Astrocyte (in vitro differentiated cells and primary cell): ENCODE results near the gene CNGA4. TPM values are rescaled to one million over a fixed set of nuclear protein-coding genes. Genes with fewer than 3 reads are reported as not detected.

ENCODE experiments used
- DNase-seq: peaks from one replicate; pipeline ENCODE4 v3.0.0-alpha.2; 2010; ENCODE audit warnings: low read depth
- FAIRE-seq: peaks from 2 replicates; lab custom pipeline; 2011; peaks lifted over from hg19 to GRCh38; lab: Jason Lieb, UNC
- H2AFZ ChIP-seq: 2 replicates; pipeline ENCODE4 v1.6.0; 2012; ENCODE audit warnings: low read depth, low read length, inconsistent platforms
- H3K27ac ChIP-seq: 2 replicates; pipeline ENCODE4 v1.5.1; 2011; ENCODE audit warnings: low read depth, low read length, inconsistent platforms
- H3K27me3 ChIP-seq: 2 replicates; pipeline ENCODE4 v1.6.0; 2011; ENCODE audit warnings: low read length, inconsistent platforms; ENCODE audit not compliant: insufficient read depth
- H3K36me3 ChIP-seq: 2 replicates; pipeline ENCODE4 v1.5.1; 2011; ENCODE audit warnings: low read length, inconsistent platforms; ENCODE audit not compliant: insufficient read depth
- H3K4me1 ChIP-seq: 2 replicates; pipeline ENCODE4 v1.5.1; 2011; ENCODE audit warnings: low read length, inconsistent platforms; ENCODE audit not compliant: insufficient read depth
- H3K4me2 ChIP-seq: 2 replicates; pipeline ENCODE4 v1.6.0; 2012; ENCODE audit warnings: low read length, inconsistent platforms
- H3K4me3 ChIP-seq: 2 replicates; pipeline ENCODE4 v1.5.1; 2011; ENCODE audit warnings: low read depth, mild to moderate bottlenecking, low read length, inconsistent platforms; ENCODE audit not compliant: insufficient read depth
- H3K79me2 ChIP-seq: 2 replicates; pipeline ENCODE4 v1.6.0; 2012; ENCODE audit warnings: mild to moderate bottlenecking, low read length, inconsistent platforms; ENCODE audit not compliant: insufficient read depth
- H3K9ac ChIP-seq: 2 replicates; pipeline ENCODE4 v1.6.0; 2012; ENCODE audit warnings: mild to moderate bottlenecking, low read length, inconsistent platforms
- H3K9me3 ChIP-seq: 2 replicates; pipeline ENCODE4 v1.5.1; 2012; ENCODE audit warnings: low read depth, mild to moderate bottlenecking, low read length, inconsistent platforms; ENCODE audit not compliant: insufficient read depth
- H4K20me1 ChIP-seq: 2 replicates; pipeline ENCODE4 v1.6.0; 2012; ENCODE audit warnings: low read length, inconsistent platforms; ENCODE audit not compliant: insufficient read depth
- H3K27ac Mint-ChIP-seq: one replicate; pipeline ENCODE4 v1.8.0; 2021; ENCODE audit warnings: mild to moderate bottlenecking, mixed read lengths; ENCODE audit not compliant: unreplicated experiment
- H3K27me3 Mint-ChIP-seq: one replicate; pipeline ENCODE4 v1.8.0; 2021; ENCODE audit warnings: low read depth, mixed read lengths; ENCODE audit not compliant: unreplicated experiment
- H3K36me3 Mint-ChIP-seq: one replicate; pipeline ENCODE4 v1.8.0; 2021; ENCODE audit warnings: low read depth, mixed read lengths; ENCODE audit not compliant: unreplicated experiment
- H3K4me1 Mint-ChIP-seq: one replicate; pipeline ENCODE4 v1.8.0; 2021; ENCODE audit warnings: low read depth, mixed read lengths; ENCODE audit not compliant: unreplicated experiment
- H3K4me3 Mint-ChIP-seq: one replicate; pipeline ENCODE4 v1.8.0; 2021; ENCODE audit warnings: mild to moderate bottlenecking, moderate library complexity, mixed read lengths; ENCODE audit not compliant: unreplicated experiment
- H3K9me3 Mint-ChIP-seq: one replicate; pipeline ENCODE4 v1.8.0; 2021; ENCODE audit warnings: mild to moderate bottlenecking, mixed read lengths; ENCODE audit not compliant: unreplicated experiment
- EZH2 ChIP-seq: IDR thresholded peaks from 2 replicates; pipeline ENCODE4 v1.6.1; 2012; ENCODE audit warnings: mild to moderate bottlenecking, low read length, inconsistent platforms; ENCODE audit not compliant: insufficient read depth
- total RNA-seq: library from RNA; stranded (reverse); gene quantifications from 2 replicates; pipeline ENCODE4 v1.2.1, GENCODE V29; 2021
- TF ChIP-seq, protein P1 (sequence below): IDR thresholded peaks from 2 replicates; pipeline ENCODE4 v1.5.1; 2011; ENCODE audit warnings: low read depth, mild to moderate bottlenecking, inconsistent platforms, low read length, moderate library complexity; ENCODE audit not compliant: insufficient read depth

CNGA4 gene
- total RNA-seq, 1 donor from 2014 or later = 0.16 TPM

DNA sequence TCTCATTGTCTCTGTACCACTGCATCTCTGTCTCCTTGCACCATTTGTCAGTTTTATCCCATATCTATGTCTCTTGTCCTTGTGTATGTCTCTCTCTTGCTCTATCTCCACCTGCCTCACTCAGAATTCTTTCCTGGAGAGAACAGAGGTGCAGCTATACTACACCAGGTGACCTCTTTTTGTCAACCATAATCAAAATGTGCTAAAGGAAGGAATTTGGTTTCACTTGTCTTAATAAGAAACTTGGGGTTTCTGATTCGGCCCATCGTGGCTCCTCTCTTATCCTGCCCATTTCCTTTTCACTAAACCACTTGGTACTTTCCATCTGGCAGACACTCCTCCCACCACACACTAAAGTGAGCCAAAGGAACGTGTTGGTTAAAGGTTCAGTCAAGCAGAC is 35.6 kb upstream of the CNGA4 start:
- peaks cover 24% of the 10 kb centered on the region for H3K4me1 Mint-ChIP-seq

DNA sequence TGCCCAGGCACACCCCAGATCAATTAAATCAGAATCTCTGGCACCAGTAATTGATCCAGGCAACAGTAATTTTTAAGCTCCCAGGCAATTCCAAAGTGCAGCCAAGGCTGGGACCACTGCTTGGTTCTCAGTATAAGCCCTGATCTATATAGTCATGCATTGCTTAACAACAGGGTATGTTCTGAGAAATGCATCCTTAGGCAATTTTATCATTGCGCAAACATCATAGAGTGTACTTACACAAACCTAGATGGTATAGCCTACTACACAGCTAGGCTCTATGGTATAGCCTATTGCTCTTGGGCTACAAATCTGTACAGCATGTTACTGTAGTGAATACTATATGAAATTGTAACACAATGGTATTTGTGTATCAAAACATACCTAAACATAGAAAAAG is 34.2 kb upstream of the CNGA4 start:
- Histone ChIP-seq H3K9me3 (no peaks in the 10 kb centered on the region), H3K4me1 (no peaks in the 10 kb centered on the region), H3K9ac (no peak overlapping the region), H3K79me2 (no peaks in the 10 kb centered on the region), H2AFZ (no peak overlapping the region), H3K4me3 (no peak overlapping the region), H3K4me2 (no peak overlapping the region), H3K36me3 (no peaks in the 10 kb centered on the region), H3K27me3 (no peaks in the 10 kb centered on the region), H3K27ac (no peak overlapping the region), H4K20me1 (no peaks in the 10 kb centered on the region)
- Mint-ChIP-seq H3K9me3 (no peaks in the 10 kb centered on the region), H3K4me1 (peaks cover 26% of the 10 kb centered on the region), H3K27ac (no peak overlapping the region), H3K27me3 (no peaks in the 10 kb centered on the region), H3K36me3 (peaks cover 15% of the 10 kb centered on the region), H3K4me3 (no peak overlapping the region)
- no peak for FAIRE-seq
- no peak for DNase-seq
- no peak for TF ChIP-seq EZH2
- TF ChIP-seq, protein P1, sequence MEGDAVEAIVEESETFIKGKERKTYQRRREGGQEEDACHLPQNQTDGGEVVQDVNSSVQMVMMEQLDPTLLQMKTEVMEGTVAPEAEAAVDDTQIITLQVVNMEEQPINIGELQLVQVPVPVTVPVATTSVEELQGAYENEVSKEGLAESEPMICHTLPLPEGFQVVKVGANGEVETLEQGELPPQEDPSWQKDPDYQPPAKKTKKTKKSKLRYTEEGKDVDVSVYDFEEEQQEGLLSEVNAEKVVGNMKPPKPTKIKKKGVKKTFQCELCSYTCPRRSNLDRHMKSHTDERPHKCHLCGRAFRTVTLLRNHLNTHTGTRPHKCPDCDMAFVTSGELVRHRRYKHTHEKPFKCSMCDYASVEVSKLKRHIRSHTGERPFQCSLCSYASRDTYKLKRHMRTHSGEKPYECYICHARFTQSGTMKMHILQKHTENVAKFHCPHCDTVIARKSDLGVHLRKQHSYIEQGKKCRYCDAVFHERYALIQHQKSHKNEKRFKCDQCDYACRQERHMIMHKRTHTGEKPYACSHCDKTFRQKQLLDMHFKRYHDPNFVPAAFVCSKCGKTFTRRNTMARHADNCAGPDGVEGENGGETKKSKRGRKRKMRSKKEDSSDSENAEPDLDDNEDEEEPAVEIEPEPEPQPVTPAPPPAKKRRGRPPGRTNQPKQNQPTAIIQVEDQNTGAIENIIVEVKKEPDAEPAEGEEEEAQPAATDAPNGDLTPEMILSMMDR = no peak

More for the DNA sequence above, 35.6 kb upstream of the CNGA4 start:
- DNase-seq (no peak), FAIRE-seq (no peak)
- Histone ChIP-seq H3K9me3 (no peaks in the 10 kb centered on the region), H2AFZ (no peak overlapping the region), H3K36me3 (no peaks in the 10 kb centered on the region), H4K20me1 (no peaks in the 10 kb centered on the region), H3K27me3 (no peaks in the 10 kb centered on the region), H3K79me2 (no peaks in the 10 kb centered on the region), H3K4me3 (no peak overlapping the region), H3K4me1 (no peaks in the 10 kb centered on the region), H3K9ac (no peak overlapping the region), H3K4me2 (no peak overlapping the region), H3K27ac (no peak overlapping the region)
- Mint-ChIP-seq H3K36me3 (peaks cover 8% of the 10 kb centered on the region), H3K4me3 (no peak overlapping the region), H3K27ac (no peak overlapping the region), H3K27me3 (no peaks in the 10 kb centered on the region), H3K9me3 (no peaks in the 10 kb centered on the region)
- TF ChIP-seq, protein P1 = no peak
- TF ChIP-seq EZH2 = no peak

DNA sequence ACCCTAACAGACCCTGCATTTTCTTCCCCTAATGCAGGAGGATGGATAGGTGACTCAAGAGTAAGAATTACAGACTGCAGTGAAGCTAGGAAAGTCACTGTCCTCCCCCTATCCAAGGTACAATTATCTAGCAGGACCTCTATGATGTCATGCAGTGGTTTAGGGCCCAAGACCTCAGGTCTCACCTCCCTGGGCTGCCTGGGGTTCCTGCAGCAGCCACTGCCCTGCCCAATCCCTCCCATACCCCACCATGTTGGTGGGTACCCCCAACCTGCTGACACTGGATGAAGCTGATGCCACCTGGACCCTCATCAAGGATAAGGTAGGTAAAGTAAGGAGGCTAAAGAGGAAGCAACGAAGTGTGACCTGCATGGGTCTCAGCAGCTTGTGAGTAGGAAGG is 33.5 kb upstream of the CNGA4 start, which contains the start of gene C11orf42:
TSS of gene C11orf42 (plus strand) at position 192 of the 400 bp plus-strand sequence. CDS start at position 251, 59 bp downstream.
- H3K4me1 Mint-ChIP-seq = peaks cover 28% of the 10 kb centered on the region
- H3K4me3 Mint-ChIP-seq = no peak within 1 kb of the TSS
- no peaks in the 10 kb centered on the region for H3K27me3 Mint-ChIP-seq
- FAIRE-seq = no peak
- TF ChIP-seq EZH2 = no peak
- TF ChIP-seq, protein P1 = no peak
- Histone ChIP-seq H3K27ac (no peak within 1 kb of the TSS), H4K20me1 (no peaks in the 10 kb centered on the region), H2AFZ (no peak within 1 kb of the TSS), H3K36me3 (no peaks in the 10 kb centered on the region), H3K9me3 (no peaks in the 10 kb centered on the region), H3K4me2 (no peak within 1 kb of the TSS), H3K79me2 (no peaks in the 10 kb centered on the region), H3K4me1 (no peaks in the 10 kb centered on the region), H3K27me3 (no peaks in the 10 kb centered on the region), H3K4me3 (no peak within 1 kb of the TSS), H3K9ac (no peak within 1 kb of the TSS)
- peaks cover 14% of the 10 kb centered on the region for H3K36me3 Mint-ChIP-seq
- H3K9me3 Mint-ChIP-seq = no peaks in the 10 kb centered on the region
- no peak within 1 kb of the TSS for H3K27ac Mint-ChIP-seq
- DNase-seq = no peak
